PC-9 (cell line): Measurements from ENCODE around the gene SOCS1.

ENCODE experiments used
- EZH2 ChIP-seq: fragments of 200-600 bp; sonication (generic); IDR thresholded peaks from 2 replicates; pipeline ENCODE4 v1.8.0; 2017; ENCODE audit warnings: antibody characterized with exemption, low read depth
- TF ChIP-seq, protein P1 (sequence below): fragments of 200-600 bp; sonication (generic); conservative IDR thresholded peaks from 2 replicates; pipeline ENCODE4 v1.6.1; 2017; ENCODE audit warnings: mixed run types, antibody characterized with exemption, mild to moderate bottlenecking, moderate library complexity

DNA sequence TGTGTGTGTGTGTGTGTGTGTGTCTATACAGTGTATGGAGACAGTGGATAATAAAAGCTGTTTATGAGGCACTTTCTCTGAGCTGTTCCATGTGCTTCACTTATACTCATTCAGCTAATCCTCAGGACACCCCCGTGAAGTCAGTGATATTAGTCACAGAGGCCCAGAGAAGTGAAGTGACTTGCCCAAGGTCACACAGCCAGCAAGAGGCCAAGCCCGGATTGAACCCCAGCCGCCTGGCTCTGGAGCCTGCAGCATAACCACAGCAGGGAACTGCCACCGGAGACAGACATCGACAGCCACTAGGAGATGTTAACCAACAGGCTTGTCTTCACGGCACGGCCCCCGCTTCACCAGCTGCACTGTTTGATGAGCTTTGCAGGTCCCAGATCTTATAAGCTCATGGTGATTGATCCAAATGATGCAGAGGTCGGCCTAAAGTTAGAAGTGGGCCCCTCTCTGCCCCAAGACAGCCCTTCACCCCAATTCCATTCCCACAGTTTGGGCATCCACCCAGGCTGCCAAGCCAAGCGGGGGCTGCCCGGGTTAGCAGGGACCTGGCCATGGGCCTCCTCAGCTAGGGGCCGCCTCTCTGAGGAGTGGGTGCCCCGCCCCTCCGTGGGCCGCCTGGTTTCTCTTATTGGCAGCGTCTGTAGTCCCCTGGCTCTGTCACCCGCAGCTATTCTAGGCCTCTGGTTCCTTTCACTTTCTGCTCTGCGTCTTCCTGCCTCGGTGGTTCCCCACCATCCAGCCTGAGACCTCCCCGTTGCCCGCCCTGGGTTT is 30.9 kb downstream of the SOCS1 start:
- TF ChIP-seq, protein P1, sequence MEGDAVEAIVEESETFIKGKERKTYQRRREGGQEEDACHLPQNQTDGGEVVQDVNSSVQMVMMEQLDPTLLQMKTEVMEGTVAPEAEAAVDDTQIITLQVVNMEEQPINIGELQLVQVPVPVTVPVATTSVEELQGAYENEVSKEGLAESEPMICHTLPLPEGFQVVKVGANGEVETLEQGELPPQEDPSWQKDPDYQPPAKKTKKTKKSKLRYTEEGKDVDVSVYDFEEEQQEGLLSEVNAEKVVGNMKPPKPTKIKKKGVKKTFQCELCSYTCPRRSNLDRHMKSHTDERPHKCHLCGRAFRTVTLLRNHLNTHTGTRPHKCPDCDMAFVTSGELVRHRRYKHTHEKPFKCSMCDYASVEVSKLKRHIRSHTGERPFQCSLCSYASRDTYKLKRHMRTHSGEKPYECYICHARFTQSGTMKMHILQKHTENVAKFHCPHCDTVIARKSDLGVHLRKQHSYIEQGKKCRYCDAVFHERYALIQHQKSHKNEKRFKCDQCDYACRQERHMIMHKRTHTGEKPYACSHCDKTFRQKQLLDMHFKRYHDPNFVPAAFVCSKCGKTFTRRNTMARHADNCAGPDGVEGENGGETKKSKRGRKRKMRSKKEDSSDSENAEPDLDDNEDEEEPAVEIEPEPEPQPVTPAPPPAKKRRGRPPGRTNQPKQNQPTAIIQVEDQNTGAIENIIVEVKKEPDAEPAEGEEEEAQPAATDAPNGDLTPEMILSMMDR = no peak
- no peak for TF ChIP-seq EZH2
